Tibial nerve (tissue), 3 donors: ENCODE results near the gene SH2D3C.

Source experiments
- POLR2A ChIP-seq, 2 donors: fragments of 450-650 bp; IDR thresholded peaks; one replicate each; pipeline ENCODE4 v1.6.1; 2017; ENCODE audit warnings: antibody characterized with exemption in 2 of 2, mild to moderate bottlenecking in 2 of 2, moderate library complexity in 2 of 2
- TF ChIP-seq, protein P1 (sequence below), 5 experiments: fragments of 200-600 bp in 3 of 5; fragments of 450-650 bp in 2 of 5; sonication (generic) in 3 of 5; IDR thresholded peaks; one replicate each; pipeline ENCODE4 v1.5.1; 2016 to 2019; ENCODE audit warnings: antibody characterized with exemption in 5 of 5, mild to moderate bottlenecking in 3 of 5, moderate library complexity in 2 of 5

DNA sequence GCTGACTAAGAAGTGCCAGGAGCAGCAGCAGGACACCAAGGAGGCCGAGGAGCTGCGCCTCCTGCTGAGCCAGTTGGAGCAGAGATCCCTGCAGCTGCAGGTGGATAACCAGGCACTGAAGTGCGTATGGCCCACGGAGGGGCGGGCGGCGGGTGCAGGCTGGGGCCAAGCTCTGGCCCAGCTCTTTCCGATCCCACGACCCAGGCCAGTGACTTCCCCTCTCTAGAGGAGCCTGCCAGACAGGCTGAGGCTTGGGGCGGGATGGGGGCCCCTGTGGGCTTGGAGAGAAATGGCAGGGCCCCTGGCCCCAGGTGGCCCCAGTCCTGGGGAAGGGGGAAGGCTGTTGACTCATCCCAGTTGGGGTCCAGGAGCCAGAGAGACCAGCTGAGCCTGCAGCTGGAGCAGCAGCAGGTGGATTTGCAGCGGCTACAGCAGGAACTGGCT is 66.6 kb downstream of the SH2D3C start:
- TF ChIP-seq, protein P1, sequence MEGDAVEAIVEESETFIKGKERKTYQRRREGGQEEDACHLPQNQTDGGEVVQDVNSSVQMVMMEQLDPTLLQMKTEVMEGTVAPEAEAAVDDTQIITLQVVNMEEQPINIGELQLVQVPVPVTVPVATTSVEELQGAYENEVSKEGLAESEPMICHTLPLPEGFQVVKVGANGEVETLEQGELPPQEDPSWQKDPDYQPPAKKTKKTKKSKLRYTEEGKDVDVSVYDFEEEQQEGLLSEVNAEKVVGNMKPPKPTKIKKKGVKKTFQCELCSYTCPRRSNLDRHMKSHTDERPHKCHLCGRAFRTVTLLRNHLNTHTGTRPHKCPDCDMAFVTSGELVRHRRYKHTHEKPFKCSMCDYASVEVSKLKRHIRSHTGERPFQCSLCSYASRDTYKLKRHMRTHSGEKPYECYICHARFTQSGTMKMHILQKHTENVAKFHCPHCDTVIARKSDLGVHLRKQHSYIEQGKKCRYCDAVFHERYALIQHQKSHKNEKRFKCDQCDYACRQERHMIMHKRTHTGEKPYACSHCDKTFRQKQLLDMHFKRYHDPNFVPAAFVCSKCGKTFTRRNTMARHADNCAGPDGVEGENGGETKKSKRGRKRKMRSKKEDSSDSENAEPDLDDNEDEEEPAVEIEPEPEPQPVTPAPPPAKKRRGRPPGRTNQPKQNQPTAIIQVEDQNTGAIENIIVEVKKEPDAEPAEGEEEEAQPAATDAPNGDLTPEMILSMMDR (IDR thresholded peaks at IDR 0.05), result no peak
- TF ChIP-seq POLR2A (IDR thresholded peaks at IDR 0.05), result no peak
